ENCODE measurements around the gene DGKG.

GRCh38 chr3:186182850-186183249 lies 179.2 kb downstream of the DGKG start:
- no peak for TF ChIP-seq CTCF (IDR thresholded peaks at IDR 0.05)
- TF ChIP-seq POLR2A (IDR thresholded peaks at IDR 0.05): no peak
